DMS53 (cell line): ENCODE measurements around the gene SYP.
"Not testable (repeated sequence)": the region's sequence is repeated elsewhere in the genome, so short reads cannot be mapped to it uniquely, and the experiment has no call there.

ENCODE experiments used
- DNase-seq: peaks from one replicate; lab custom pipeline; 2025; lab: John Stamatoyannopoulos, UW

Gene SYP

DNA sequence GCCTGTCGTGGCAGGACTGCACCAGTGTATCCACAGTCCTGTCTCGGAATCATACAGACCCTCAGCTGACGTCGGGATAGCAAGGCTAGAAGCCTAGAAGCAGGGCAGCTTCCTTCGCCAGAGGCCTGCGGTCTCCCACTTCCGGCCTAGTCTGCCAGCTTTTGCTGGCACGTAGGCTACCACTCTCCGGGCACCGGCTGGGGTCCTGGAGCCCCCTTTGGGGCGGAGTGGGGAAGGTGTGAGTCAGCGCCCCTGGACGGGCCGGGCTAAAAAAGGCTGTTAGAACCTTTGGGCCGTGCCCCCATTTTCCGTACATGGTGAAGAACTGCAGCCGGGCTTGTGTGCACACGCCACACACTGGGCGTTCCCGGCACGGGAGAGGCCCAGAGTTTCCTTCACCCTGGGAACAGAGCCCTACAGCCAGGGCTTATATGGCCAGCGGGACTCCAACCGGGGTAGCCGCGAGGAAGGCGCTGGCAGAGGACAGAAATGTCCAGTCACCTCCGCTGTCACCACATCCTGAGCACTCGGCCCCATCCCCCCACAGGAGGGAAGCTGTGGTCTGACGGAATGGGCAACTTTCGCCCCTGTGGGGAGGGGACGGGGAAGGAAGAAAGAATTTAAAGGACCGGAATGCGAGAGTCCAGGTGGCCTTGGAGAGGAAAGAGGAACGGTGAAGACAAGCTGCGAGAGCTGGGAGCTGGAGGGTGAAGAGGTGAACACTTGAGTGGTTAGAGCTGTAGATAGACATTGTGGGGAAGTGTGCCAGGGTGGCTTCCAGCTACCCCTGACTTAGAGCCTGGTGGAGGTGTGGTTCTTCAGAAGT lies 32.9 kb downstream of the SYP start:
- peak; percentile 90 for DNase-seq

DNA sequence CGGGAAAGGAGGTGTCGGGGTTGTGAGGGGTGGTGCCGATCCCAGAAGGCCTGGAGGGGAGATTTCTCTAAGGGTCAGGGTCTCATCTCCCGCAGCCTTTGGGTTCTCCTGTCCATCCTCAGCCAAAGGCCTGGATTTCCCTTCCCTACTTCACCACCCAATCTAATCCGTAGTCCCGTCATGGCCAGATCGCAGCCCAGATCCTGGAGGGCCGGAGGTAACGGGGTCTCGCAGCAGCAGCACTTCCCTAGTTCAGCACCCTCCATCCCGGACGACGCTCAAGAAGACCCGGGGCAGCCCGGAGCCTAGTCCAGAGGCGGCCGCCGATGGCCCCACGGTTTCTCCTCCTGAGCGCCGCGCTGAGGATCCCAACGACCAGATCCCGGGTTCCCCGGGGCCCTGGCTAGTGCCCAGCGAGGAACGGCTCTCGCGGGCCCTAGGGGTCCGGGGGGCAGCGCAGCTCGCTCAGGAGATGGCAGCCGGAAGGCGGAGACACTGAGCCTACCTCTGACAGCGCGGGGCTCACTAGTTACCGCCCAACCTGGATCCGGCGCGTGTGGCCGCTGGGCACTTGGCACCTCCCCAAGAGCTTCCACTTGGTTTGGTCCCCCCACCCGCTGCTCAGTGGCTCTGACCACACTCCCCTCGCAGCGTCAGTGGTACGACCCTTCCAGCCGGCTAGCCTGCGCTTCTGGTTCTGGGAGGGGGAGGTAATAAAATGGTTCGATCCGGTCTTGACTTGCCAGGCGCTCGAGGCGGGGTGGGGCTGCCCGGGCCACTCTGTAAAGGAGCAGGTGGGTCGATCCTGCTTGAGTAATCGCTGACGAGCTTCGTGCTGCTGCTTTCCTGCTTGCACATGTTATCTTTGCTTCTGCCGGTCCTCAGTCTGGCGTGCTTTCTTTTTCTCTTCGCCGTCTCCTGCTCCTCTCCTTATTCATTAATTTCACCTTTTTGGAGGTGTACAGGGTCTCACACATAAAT lies 33.8 kb downstream of the SYP start:
- DNase-seq, result peak; percentile 99

DNA sequence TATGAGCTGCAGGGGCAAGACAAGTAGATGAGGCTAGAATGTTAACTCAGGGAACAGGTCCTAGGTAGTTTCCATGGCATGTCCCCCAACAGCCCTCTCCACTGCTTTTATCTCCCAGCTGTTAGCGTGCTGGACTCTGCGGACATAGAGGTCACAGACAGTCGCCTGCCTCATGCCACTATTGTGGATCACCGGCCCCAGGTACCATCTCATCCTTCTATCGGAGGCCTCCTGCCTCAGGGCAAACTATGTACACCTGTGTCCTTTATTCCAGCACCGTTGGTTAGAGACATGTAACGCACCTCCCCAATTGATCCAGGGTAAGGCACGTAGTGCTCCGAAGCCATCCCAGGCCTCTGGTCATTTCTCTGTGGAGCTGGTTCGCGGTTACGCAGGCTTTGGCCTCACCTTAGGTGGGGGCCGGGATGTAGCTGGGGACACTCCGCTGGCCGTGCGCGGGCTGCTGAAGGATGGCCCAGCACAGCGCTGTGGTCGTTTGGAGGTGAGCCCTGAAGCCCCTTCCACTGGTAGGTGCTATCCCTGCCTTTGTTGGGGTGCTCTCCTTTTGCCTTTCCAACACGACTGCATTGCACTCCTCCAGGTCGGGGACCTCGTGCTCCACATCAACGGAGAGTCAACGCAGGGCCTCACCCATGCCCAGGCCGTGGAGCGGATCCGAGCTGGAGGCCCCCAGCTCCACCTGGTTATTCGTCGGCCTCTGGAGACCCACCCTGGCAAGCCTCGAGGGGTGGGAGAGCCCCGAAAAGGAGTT lies 35.2 kb downstream of the SYP start:
- DNase-seq, result peak; percentile 39

DNA sequence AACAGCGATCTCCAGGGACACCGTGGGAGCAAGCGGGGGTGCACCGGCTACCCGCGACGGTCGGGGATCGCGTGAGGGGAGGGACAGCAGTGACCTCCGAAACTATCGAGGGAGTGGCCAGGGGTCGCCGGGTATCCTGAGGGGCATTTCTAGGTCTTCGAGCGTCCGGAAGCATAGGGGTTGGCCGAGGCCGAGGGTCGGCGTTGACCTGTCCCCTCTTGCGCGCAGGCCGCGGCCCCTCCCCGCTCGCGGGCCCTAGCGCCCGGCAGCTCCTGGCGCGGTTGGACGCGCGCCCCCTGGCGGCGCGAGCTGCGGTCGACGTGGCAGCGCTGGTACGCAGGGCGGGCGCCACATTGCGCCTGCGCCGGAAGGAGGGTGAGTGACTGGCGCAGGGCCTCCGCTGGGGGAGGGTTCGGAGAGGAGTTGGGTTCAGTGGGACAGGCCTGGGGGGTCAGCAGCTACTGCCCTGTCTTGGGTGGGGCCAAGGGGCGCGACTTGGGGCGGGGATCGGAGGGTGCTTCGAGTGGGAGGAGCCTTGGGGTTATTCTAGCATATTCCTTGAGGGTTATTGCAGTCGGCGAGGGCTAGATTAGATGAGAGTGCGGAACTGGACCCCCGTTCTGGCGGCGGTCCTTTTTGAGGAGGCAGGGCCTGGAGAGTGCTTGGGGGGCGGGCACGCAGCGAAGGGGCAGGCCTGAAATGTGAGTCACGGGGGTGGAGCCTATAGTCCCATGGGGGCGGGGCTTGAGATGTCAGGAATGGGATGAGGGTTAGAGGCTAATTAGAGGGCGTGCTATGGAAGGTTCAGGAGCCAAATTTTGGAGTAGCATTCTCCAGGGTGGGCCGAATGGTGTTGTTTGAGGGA lies 36.2 kb downstream of the SYP start:
- DNase-seq, result peak; percentile 89

DNA sequence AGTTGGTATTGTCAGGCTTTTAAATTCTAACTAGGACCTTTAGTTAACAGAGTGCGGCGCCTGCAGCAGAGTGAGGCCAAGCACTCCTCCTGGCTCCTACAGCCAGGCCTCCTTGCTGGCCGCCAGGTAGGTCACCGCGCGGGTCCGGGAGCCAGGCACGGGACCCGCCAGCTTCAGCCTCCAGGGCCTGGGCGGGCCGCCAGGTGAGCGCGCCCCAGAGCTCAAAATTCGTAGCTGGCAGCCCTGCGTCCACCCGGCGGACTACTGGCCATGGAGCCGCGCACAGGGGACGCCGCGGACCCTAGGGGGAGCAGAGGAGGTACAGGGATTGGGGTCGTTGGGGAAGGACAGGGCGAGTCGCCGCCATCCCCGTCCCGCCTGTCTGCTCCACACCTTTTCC lies 37.4 kb downstream of the SYP start, which contains the start of gene MAGIX:
MAGIX (plus strand) TSS at position 139 of the 400 bp plus-strand sequence; CDS start at position 271, 132 bp downstream.
- peak; percentile 68 for DNase-seq

DNA sequence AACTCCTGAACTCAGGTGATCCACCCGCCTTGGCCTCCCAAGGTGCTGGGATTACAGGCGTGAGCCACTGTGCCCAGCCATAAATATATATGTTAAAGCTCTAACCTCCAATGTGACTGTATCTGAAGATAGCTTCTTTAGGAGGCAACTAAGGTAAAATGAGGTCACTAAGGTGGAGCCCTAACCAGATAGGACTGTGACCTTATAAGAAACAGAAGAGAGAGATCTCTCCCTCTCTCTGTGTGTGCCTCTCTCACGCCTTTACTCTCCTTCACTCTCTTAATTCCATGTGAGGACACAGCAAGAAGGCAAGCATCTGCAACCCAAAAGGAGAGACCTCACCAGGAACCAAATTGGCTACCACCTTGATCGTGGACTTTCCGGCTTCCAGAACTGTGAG lies 38.4 kb downstream of the SYP start:
- DNase-seq, result no peak

DNA sequence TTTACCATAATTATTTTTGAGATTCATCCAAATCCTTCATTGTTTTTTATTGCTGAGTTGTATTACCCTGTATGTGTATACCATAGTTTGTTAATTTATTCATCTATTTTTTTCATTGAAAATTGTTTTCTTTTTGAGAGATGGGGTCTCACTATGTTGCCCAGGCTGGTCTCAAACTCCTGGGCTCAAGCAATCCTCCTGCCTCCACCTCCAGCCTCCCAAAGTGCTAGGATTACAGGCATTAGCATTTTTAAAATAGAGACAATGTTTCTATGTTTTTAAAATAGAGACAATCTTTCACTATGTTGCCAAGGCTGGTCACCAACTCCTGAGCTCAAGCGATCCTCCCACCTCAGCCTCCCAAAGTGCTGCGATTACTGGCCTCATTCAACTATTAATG lies 39.1 kb downstream of the SYP start:
- DNase-seq, result no peak

DNA sequence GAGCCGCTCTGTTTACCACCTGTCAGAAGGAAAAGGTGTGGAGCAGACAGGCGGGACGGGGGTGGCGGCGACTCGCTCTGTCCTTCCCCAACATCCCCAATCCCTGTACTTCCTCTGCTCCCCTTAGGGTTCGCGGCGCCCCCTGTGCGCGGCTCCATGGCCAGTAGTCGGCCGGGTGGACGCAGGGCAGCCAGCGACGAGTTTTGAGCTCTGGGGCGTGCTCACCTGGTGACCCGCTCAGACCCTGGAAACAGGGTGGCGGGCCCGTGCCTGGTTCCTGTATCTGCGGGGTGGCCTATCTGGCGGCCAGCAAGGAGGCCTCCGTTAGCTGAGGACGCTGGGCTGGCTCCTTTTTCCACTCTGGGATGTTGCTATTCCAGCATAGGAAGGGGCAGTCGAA lies 42.8 kb downstream of the SYP start:
- no peak for DNase-seq

DNA sequence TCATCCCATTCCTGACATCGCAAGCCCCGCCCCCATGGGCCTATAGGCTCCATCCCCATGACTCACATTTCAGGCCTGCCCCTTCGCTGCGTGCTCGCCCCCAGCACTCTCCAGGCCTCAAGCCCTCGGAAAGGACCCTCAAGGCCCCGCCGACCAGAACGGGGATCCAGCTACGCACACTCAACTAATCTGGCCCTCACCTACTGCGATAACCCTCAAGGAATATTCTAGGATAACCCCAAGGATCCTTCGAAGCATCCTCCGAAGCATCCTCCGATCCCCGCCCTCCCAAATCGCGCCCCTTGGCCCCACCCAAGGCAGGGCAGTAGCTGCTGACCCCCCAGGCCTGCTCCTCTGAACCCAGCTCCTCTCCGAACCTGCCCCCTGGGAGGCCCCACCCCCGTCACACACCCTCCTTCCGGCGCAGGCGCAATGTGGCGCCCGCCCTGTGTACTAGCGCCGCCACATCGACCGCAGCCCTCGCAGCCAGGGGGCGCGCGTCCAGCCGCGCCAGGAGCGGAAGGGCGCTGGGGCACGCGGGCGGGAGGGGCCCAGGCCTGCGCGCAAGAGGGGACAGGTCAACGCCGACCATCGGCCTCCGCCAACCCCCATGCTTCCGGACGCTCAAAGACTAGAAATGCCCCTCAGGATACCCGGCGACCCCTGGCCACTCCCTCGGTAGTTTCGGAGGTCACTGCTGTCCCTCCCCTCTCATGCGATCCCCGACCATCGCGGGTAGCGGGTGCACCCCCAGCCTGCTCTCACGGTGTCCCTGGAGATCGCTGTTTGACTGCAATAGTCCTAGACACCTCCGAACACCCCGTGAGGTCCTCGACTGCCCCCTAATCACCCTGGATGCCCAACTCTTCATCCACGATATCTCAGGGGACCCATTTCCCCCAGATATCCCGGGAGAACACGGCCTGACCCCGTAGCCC lies 43.8 kb downstream of the SYP start:
- DNase-seq, result peak; percentile 92

DNA sequence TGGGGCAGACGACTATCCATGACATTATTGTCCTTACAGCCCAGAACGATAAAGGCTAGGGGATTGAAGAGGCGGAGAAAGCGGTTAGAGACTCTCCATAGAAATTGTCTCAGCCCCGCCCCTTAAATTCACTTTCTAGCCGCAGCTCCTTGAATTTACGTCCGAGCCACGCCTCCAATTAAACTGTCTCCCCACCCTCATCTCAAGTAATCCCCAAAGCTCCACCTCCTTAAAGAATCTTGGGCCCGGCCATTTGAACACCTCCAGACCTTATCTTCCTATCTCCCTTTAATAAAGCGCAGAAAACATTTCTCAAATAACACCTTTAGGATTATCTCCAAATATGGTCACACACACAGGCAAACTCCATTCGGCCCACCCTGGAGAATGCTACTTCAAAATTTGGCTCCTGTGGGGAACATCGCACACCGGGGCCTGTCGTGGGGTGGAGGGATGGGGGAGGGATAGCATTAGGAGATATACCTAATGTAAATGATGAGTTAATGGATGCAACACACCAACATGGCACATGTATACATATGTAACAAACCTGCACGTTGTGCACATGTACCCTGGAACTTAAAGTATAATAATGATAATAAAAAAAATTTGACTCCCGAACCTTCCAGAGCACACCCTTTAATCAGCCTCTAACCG lies 44.6 kb downstream of the SYP start:
- peak; percentile 21 for DNase-seq

DNA sequence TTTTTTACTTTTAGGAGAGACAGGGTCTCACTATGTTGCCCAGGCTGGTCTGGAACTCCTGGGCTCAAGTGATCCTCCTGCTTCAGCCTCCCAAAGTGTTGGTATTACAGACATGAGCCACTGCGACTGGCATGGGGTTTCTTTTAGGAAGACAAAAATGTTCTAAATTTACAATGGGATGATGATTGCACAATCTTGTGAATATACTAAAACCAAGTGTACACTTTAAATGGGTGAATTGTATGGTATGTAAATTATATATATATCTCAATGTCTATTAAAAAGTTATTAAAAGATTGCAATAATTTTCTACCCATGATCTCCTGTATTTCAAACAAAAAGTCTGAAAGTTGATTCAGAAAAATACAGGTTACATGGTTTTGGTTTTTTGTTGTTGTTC lies 46.5 kb downstream of the SYP start:
- DNase-seq, result no peak

DNA sequence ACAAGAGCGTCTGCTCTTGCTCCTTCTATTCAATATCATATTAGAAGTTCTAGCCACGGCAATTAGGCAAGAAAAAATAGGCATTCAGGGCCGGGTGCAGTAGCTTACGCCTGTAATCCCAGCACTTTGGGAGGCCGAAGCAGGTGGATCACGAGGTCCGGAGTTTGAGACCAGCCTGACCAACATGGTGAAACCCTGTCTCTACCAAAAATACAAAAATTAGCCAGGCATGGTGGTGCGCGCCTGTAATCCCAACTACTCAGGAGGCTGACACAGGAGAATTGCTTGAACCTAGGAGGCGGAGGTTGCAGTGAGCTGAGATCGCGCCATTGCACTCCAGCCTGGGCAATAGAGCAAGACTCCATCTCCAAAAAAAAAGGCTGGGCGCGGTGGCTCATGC lies 50.7 kb downstream of the SYP start:
- DNase-seq, result not testable (repeated sequence)

DNA sequence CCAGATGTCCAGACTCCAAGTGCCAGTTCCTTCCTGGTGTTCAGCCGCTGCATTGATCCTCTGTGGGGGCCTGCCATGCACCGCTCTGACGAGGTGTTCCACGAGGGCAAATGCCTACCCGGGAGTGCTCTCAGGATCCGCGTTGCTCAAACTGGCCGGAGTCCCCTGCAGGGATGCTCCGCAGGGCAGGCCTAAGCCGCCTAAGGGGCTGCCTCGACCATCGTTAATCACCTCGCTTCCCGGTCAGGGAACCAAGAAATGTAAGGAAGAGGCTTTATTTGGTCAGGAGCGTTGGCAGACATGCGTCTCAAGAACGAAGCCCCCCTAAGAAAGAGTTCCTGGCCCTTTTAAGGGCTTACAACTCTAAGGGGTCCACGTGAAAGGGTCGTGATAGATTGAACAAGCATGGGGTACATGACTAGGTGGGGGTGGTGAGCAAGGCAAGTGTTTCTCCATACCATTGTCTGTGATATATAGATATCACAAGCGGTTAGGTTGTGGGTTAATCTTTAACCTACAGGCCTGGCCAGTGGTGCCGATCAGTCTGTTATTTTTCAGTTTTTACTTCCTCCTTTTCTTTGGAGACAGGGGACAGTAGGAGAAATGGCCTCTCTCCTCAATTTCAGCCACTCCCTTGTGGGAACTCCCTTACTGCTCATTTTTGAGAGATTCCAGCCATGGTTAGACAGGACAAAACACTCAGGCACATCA lies 51.4 kb downstream of the SYP start:
- peak; percentile 88 for DNase-seq

DNA sequence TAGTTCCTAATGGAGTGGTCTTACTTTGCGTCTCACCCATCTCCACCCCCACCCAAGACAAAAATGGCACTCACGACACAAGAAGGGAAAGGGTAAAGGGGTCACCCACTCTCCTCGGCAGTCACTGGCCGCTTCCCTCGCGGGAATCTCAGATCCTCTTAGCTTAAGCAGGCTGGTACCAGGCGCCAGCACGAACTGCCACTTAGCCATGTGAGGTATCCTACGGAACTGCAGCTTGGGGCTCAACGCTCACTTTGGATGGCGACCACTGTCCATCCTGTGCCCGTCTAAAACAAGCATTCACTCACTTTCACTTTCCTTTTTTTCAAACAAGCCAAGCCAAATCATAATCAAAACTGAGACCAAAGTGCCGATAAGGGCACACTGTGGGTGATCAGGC lies 52.1 kb downstream of the SYP start:
- DNase-seq, result peak; percentile 67

DNA sequence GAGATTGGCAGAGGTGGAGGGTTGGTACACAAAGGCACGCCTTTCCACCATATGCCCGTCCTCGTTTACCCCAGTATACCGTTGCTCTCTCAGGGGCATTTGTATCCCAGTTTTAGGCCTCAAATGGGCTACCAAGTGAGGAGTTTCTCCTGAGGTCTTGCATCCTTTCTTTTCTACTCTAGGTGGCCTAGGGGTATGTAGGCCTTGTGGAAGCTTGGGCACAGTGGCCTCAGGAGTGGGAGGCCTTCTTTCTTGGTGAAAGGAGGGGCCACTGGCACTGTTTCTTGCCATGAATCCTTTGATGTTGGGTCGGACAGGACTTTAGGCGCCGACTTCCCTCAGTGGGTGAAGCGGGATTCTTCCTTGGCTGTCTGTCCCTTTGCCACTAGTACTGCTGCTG lies 52.7 kb downstream of the SYP start:
- DNase-seq, result peak; percentile 28

DNA sequence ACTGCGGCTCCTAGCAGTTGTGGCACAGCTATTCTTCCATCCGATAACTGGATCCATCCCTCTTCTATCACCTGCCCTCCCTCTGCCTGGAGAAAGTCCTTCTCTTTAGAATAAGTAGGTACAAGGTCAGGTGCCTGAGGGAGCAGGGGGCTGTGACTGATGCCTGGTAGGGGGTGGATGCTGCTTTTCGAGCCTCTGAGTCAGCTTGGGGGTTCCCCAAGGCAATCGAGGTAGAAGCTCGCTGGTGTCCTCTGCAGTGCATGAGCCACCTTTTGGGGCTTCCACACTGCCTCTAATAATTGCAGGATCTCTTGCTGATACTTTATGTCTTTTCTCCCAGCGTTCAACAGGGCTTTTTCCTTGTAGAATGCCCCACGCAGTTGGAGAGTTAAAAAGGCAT lies 56.8 kb downstream of the SYP start:
- DNase-seq, result not testable (repeated sequence)

DNA sequence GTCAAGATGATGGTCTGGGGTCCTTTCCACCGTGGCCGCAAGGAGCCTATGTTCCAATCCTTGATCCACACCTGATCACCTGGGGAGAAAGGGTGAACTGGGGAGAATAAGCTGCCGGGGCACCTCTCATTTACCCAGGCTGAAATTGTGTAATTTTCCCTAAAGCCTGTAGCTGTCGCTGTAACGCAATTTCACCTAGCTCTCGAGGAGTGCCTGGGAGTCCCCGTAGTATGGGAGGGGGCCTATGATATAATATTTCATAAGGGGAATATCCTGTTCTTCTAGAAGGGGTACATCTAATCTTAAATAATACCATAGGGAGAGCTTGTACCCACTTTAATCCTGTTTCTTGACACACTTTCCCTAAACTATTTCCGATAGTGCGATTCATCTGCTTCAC lies 57.7 kb downstream of the SYP start:
- DNase-seq, result peak; percentile 18

DNA sequence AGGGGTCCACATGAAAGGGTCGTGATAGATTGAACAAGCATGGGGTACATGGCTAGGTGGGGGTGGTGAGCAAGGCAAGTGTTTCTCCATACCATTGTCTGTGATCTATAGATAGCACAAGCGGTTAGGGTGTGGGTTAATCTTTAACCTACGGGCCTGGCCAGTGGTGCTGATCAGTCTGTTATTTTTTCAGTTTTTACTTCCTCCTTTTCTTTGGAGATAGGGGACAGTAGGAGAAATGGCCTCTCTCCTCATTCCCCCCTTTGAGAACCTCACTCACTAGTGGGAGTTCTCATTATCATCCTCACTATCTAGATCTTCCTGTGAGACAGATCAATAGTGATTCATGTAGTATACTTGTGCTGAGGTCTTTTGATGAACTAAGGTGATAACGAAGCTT lies 60.3 kb downstream of the SYP start:
- peak; percentile 81 for DNase-seq
